ENCODE results near the gene OR2C1.

OR2C1 gene

GRCh38 chr16:3400446-3400778 is 44.7 kb downstream of the OR2C1 start:
- DNase-seq (ENCODE audit: low read depth in 3 of 3) = no peak

GRCh38 chr16:3400779-3401688 is 45.3 kb downstream of the OR2C1 start, which contains the start of the genes ZNF174 and ZSCAN32:
Gene ZNF174 (plus strand): TSS chr16:3401215. CDS start chr16:3402005, 790 bp downstream.
Gene ZSCAN32 (minus strand): TSS chr16:3401004. CDS start chr16:3397557, 3,447 bp downstream.
- DNase-seq (ENCODE audit: low read depth in 3 of 3) = peak; percentile 90 to 97 (median 97)

- no peak for DNase-seq (ENCODE audit: low read depth in 3 of 3)
Observed at GRCh38 chr16:3401719-3402397, 46.2 kb downstream of the OR2C1 start.

All from stimulated activated CD4-positive, alpha-beta T cell treated with anti-CD3 and anti-CD28 coated beads, TNF-alpha, amount 100 ng/mL, for 4 hours (primary cell).